ENCODE data around the gene C10orf95. TPM values are rescaled to one million over a fixed set of nuclear protein-coding genes. Genes with fewer than 3 reads are reported as not detected.
"Not testable (repeated sequence)": the region's sequence is repeated elsewhere in the genome, so short reads cannot be mapped to it uniquely, and the experiment has no call there.

The C10orf95 gene, protein sequence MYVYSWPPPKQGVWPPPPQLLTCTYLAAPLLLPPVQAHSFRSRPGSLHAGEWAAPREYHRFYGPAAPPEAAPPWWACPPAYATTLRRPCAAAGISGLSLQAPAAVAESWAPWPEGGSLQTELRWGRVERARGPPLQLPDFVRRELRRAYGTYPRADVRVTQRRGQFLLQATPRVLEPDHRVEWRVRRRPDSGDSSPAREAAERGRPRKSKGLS
- total RNA-seq = not detected in 2 replicates
- 0.08 TPM in 1 of 2 replicates, not detected in the other for polyA plus RNA-seq
- polyA plus RNA-seq (2011; cell fraction: cytosol; rRNA removed) = 0.04 TPM in 1 of 2 replicates, not detected in the other
- polyA plus RNA-seq (2011; cell fraction: nucleus; rRNA removed) = not detected in 2 replicates
- not detected in 2 replicates for polyA plus RNA-seq (2012)
- polyA minus RNA-seq = not detected in 2 replicates
- not detected for polyA minus RNA-seq (2011; cell fraction: cytosol; rRNA and poly(A)+ RNA removed)
- not detected in 2 replicates for polyA minus RNA-seq (2011; cell fraction: nucleus; rRNA and poly(A)+ RNA removed)
- percentile 24 among the genes with signal in this experiment for Bru-seq, nascent RNA
- BruChase-seq, experiment 1, labeled RNA remaining after a 6-hour chase = not detected
- BruChase-seq, experiment 2, labeled RNA remaining after a 2-hour chase = not detected
- long read RNA-seq = 0 reads

DNA sequence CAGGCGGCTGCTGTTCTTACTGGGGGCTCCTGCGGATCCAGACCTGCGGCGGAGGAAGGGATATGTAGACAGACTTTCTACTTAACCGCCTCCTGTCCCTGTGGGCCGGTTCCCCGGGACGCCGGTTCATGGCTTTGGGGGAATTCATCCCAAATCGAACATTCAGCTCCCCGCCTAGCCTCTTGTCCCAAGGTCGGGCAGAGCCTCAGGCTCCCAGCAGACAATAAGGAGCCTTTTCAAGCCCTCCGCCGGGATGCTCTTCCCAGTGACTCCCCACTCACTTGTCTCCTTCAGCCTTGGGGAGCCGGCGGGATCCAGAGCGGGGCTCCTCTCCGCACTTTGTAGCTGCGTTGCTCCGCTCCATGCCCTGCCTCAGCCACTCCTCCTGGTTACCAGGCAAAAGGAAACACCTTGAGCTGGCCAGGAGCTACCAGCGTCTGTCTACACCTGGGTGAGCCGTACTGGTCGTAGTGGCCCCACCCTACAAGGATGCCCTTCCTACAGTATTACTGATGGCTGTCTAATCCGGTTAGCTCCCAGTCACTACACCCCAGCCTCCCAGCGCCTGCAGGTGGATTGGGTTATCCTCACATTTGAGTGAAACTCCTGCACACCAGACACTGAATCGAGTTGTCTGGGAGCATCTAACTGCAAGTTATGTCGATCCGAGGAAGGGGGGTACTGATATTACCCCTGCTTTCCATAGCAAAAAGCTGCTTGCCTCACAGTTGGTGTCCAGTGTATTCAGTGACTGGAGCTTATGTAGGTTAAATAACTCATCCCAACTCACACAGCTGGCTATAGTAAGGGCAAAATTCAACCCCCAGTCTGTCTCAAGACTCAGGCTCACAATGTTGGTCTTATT is at the start of gene C10orf95:
Gene C10orf95, minus strand, starts transcription at position 439 of the 865 bp plus-strand sequence. CDS start 450 bp downstream, outside the sequence.
- intact Hi-C loops (cut with micrococcal nuclease) = no loop called here
- TF ChIP-seq POLR2AphosphoS5 (IDR thresholded peaks at IDR 0.05; ENCODE audit: insufficient read depth, low read depth, low read length) (no peak), MAX (IDR thresholded peaks at IDR 0.05; ENCODE audit: insufficient read depth, insufficient read length) (no peak), JUN (IDR thresholded peaks at IDR 0.05; ENCODE audit: borderline replicate concordance, insufficient read depth, insufficient read length, low read depth) (no peak), POLR2A (IDR thresholded peaks at IDR 0.05; ENCODE audit: low read depth, low read length) (no peak), FOS (IDR thresholded peaks at IDR 0.05; ENCODE audit: borderline replicate concordance, insufficient read depth, low read length) (no peak), EZH2 (IDR thresholded peaks at IDR 0.05; ENCODE audit: borderline replicate concordance, low read depth, low read length, severe bottlenecking) (no peak), GATA2 (IDR thresholded peaks at IDR 0.05; ENCODE audit: insufficient read depth, insufficient read length, low read depth, low read length) (no peak), MYC (IDR thresholded peaks at IDR 0.05; ENCODE audit: low read depth, low read length) (no peak)
- TF ChIP-seq, protein P1, sequence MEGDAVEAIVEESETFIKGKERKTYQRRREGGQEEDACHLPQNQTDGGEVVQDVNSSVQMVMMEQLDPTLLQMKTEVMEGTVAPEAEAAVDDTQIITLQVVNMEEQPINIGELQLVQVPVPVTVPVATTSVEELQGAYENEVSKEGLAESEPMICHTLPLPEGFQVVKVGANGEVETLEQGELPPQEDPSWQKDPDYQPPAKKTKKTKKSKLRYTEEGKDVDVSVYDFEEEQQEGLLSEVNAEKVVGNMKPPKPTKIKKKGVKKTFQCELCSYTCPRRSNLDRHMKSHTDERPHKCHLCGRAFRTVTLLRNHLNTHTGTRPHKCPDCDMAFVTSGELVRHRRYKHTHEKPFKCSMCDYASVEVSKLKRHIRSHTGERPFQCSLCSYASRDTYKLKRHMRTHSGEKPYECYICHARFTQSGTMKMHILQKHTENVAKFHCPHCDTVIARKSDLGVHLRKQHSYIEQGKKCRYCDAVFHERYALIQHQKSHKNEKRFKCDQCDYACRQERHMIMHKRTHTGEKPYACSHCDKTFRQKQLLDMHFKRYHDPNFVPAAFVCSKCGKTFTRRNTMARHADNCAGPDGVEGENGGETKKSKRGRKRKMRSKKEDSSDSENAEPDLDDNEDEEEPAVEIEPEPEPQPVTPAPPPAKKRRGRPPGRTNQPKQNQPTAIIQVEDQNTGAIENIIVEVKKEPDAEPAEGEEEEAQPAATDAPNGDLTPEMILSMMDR (IDR thresholded peaks at IDR 0.05; ENCODE audit: extremely low read depth in 1 of 2, insufficient read depth in 1 of 2, low read depth in 1 of 2, low read length in 2 of 2) = no peak
- FAIRE-seq = no peak
- no TSS peak for BruUV-seq (replicated peaks)
- H2AFZ ChIP-seq (ENCODE audit: low read depth, low read length) = peak within 1 kb of the TSS; percentile 98
- H3K4me3 ChIP-seq (replicated peaks in 1 of 3; ENCODE audit: insufficient read depth in 1 of 3, low read depth in 1 of 3, low read length in 3 of 3) = peak within 1 kb of the TSS; percentile 61 to 81 (median 69)
- H3K9ac ChIP-seq (replicated peaks; ENCODE audit: extremely low read depth, insufficient read depth, low read length) = peak within 1 kb of the TSS; percentile 64
- no peak for DNase-seq (ENCODE audit: low read depth, low spot score)
- POLR2A ChIA-PET = no interaction called here
- H3K27me3 ChIP-seq (ENCODE audit: control insufficient read depth in 2 of 2, insufficient read depth in 2 of 2, low read length in 2 of 2) = no peaks in the 10 kb centered on the region
- no peaks in the 10 kb centered on the region for H3K9me3 ChIP-seq (replicated peaks; ENCODE audit: control insufficient read depth, insufficient read depth, low read length)
- no peaks in the 10 kb centered on the region for H4K20me1 ChIP-seq (replicated peaks; ENCODE audit: control insufficient read depth, extremely low read depth, insufficient read depth, low read length)
- dilution Hi-C loops (cut with MboI; ENCODE audit: extremely low pct_ligation_motif_present, low sequenced_read_pairs) = no loop called here
- peaks cover 3% of the 10 kb centered on the region for H3K4me1 ChIP-seq (ENCODE audit: control insufficient read depth, extremely low read depth, insufficient read depth, low read length)
- peak within 1 kb of the TSS; percentile 97 for H3K4me2 ChIP-seq (ENCODE audit: insufficient read depth, low read length)
- H3K9me1 ChIP-seq (replicated peaks; ENCODE audit: control insufficient read depth, extremely low read depth, insufficient read depth, low read length) = no peaks in the 10 kb centered on the region
- no peaks in the 10 kb centered on the region for H3K36me3 ChIP-seq (ENCODE audit: control insufficient read depth in 2 of 2, extremely low read depth in 1 of 2, insufficient read depth in 2 of 2, low read length in 2 of 2)
- no peak within 1 kb of the TSS for H3K27ac ChIP-seq (ENCODE audit: insufficient read depth, low read depth, low read length)
- CTCF ChIA-PET = interaction anchor here (1.1 to 2.9 kb wide), 6 partner anchors 10 to 282 kb away, joined by 4 to 17 read pairs (median 6); partner anchors contain the start of gene CUEDC2
- no peaks in the 10 kb centered on the region for H3K79me2 ChIP-seq (ENCODE audit: control insufficient read depth, insufficient read depth, low read length)

- FAIRE-seq; H3K4me3 ChIP-seq (replicated peaks in 1 of 3; ENCODE audit: insufficient read depth in 1 of 3, low read depth in 1 of 3, low read length in 3 of 3); H4K20me1 ChIP-seq (replicated peaks; ENCODE audit: control insufficient read depth, extremely low read depth, insufficient read depth, low read length); dilution Hi-C loops (cut with MboI; ENCODE audit: extremely low pct_ligation_motif_present, low sequenced_read_pairs); BruUV-seq (replicated peaks); H3K9ac ChIP-seq (replicated peaks; ENCODE audit: extremely low read depth, insufficient read depth, low read length); H3K9me3 ChIP-seq (replicated peaks; ENCODE audit: control insufficient read depth, insufficient read depth, low read length); DNase-seq (ENCODE audit: low read depth, low spot score); H3K27me3 ChIP-seq (ENCODE audit: control insufficient read depth in 2 of 2, insufficient read depth in 2 of 2, low read length in 2 of 2); H3K36me3 ChIP-seq (ENCODE audit: control insufficient read depth in 2 of 2, extremely low read depth in 1 of 2, insufficient read depth in 2 of 2, low read length in 2 of 2); H2AFZ ChIP-seq (ENCODE audit: low read depth, low read length); H3K27ac ChIP-seq (ENCODE audit: insufficient read depth, low read depth, low read length); H3K9me1 ChIP-seq (replicated peaks; ENCODE audit: control insufficient read depth, extremely low read depth, insufficient read depth, low read length); H3K4me2 ChIP-seq (ENCODE audit: insufficient read depth, low read length); POLR2A ChIA-PET: not testable (repeated sequence)
- intact Hi-C loops (cut with micrococcal nuclease) = loop anchor here (5.0 kb wide), 1 partner anchor 78 kb away; the partner anchor contains the start of gene FBXL15
- peaks cover 71% of the 10 kb centered on the region for H3K79me2 ChIP-seq (ENCODE audit: control insufficient read depth, insufficient read depth, low read length)
- H3K4me1 ChIP-seq (ENCODE audit: control insufficient read depth, extremely low read depth, insufficient read depth, low read length) = peaks cover 16% of the 10 kb centered on the region
- CTCF ChIA-PET = interaction anchor here (3.9 kb wide), 1 partner anchor 82 kb away, joined by 27 read pairs; no protein-coding TSS in a partner anchor
Measured at GRCh38 chr10:102500686-102501085, 49.3 kb upstream of the C10orf95 start.
